ENCODE data around the gene MTG2. TPM values are rescaled to one million over a fixed set of nuclear protein-coding genes. Genes with fewer than 3 reads are reported as not detected.

Gene MTG2
- total and polyA plus RNA-seq, 2 of the 4 experiments (the other 2 are of a cell fraction): 11.5 to 25.2 TPM

- Histone ChIP-seq H3K4ac (ENCODE audit: low read depth, low read length) (no peak overlapping the region), H2BK120ac (ENCODE audit: low read depth, low read length) (no peak overlapping the region), H2BK20ac (ENCODE audit: low read depth, low read length) (no peak overlapping the region), H2AK9ac (replicated peaks; ENCODE audit: low read depth, low read length, poor library complexity) (peak overlapping the region; percentile 52), H4K20me1 (ENCODE audit: insufficient read depth, low read length) (peaks cover 98% of the 10 kb centered on the region), H3K36me3 (ENCODE audit: control insufficient read depth, insufficient read depth, low read length) (peaks cover 71% of the 10 kb centered on the region), H3K4me3 (ENCODE audit: insufficient read depth, low read depth, low read length) (no peak overlapping the region), H3K27me3 (ENCODE audit: control insufficient read depth, insufficient read depth, low read length) (no peaks in the 10 kb centered on the region), H2AFZ (replicated peaks; ENCODE audit: low read length, poor library complexity) (no peak overlapping the region), H3K9me1 (ENCODE audit: insufficient read depth, low read length) (peaks cover 8% of the 10 kb centered on the region; the same call in 1 of the 2 replicates), H2AK5ac (ENCODE audit: low read depth, low read length) (no peak overlapping the region), H3K27ac (ENCODE audit: insufficient read depth, low read length) (no peak overlapping the region), H3K4me2 (ENCODE audit: low read depth, low read length) (no peak overlapping the region), H3K14ac (replicated peaks; ENCODE audit: low read depth, low read length) (no peak overlapping the region), H4K5ac (ENCODE audit: low read depth, low read length) (no peak overlapping the region), H3K18ac (ENCODE audit: low read depth, low read length) (no peak overlapping the region), H3K56ac (ENCODE audit: extremely low read depth, insufficient read depth, low read length) (no peak overlapping the region), H3K9ac (ENCODE audit: low read depth, low read length) (no peak overlapping the region), H2BK5ac (ENCODE audit: low read depth, low read length, poor library complexity, severe bottlenecking) (no peak overlapping the region), H4K91ac (ENCODE audit: insufficient read depth, low read depth, low read length) (no peak overlapping the region), H3K23ac (ENCODE audit: low read depth, low read length) (no peak overlapping the region), H3K4me1 (ENCODE audit: control insufficient read depth, insufficient read depth, low read length) (peaks cover 12% of the 10 kb centered on the region), H3K79me1 (ENCODE audit: low read depth in 1 of 2, low read length in 2 of 2) (peaks cover 15 to 85% of the 10 kb centered on the region in 2 experiments), H3K9me3 (ENCODE audit: control insufficient read depth, insufficient read depth, low read length) (no peaks in the 10 kb centered on the region), H2BK15ac (ENCODE audit: low read depth, low read length) (no peak overlapping the region), H4K8ac (ENCODE audit: low read depth in 2 of 2, low read length in 2 of 2) (no peak overlapping the region)
- dilution Hi-C loops (cut with HindIII; ENCODE audit: low sequenced_read_pairs, unreplicated experiment): no loop called here
- TF ChIP-seq USF2 (IDR thresholded peaks at IDR 0.05; ENCODE audit: low read depth, low read length) (no peak), BHLHE40 (IDR thresholded peaks at IDR 0.05; ENCODE audit: low read depth, low read length) (no peak), RAD21 (IDR thresholded peaks at IDR 0.05; ENCODE audit: low read length) (no peak), MXI1 (IDR thresholded peaks at IDR 0.05; ENCODE audit: borderline replicate concordance, low read depth, low read length) (no peak), RCOR1 (IDR thresholded peaks at IDR 0.05; ENCODE audit: insufficient replicate concordance, low read length) (no peak)
- intact Hi-C loops (cut with micrococcal nuclease): no loop called here
- in situ Hi-C loops (cut with MboI; ENCODE audit: low sequenced_read_pairs): no loop called here
- DNase-seq: no peak
- ATAC-seq (ENCODE audit: low read depth): no peak
- WGBS, 2 experiments (ENCODE audit: extremely low coverage in 2 of 2, insufficient read length in 1 of 2): 84% methylated on average over 3 of the region's 6 CpGs; no CpG with 5 or more reads in 1 of the 2 experiments
- CTCF ChIA-PET: interaction anchor here (1.7 kb wide), 1 partner anchor 111 kb away, joined by 5 read pairs; no protein-coding TSS in a partner anchor
- POLR2A ChIA-PET (ENCODE audit: unreplicated experiment): no interaction called here
- no TSS peak for BruUV-seq (replicated peaks)
Observed at GRCh38 chr20:62137092-62137384, 45.8 kb upstream of the MTG2 start.

Measured in IMR-90 (cell line).